Endodermal cell (in vitro differentiated cells): ENCODE results near the gene TSACC. TPM values are rescaled to one million over a fixed set of nuclear protein-coding genes. Genes with fewer than 3 reads are reported as not detected.

Source experiments
- DNase-seq: peaks from one replicate; pipeline ENCODE4 v3.0.0-alpha.2; 2017
- H3K27ac ChIP-seq: 2 replicates; pipeline ENCODE4 v1.5.1; 2013; ENCODE audit warnings: mild to moderate bottlenecking, low read depth, low read length, moderate library complexity
- H3K27me3 ChIP-seq: 2 replicates; pipeline ENCODE4 v1.6.1; 2013; ENCODE audit warnings: mild to moderate bottlenecking, low read length, moderate library complexity; ENCODE audit not compliant: insufficient read depth, control insufficient read depth, poor library complexity, severe bottlenecking
- H3K36me3 ChIP-seq: 2 replicates; pipeline ENCODE4 v1.7.0; 2013; ENCODE audit warnings: mild to moderate bottlenecking, low read length, moderate library complexity; ENCODE audit not compliant: control insufficient read depth, insufficient read depth
- H3K4me1 ChIP-seq: one replicate; pipeline ENCODE4 v1.7.0; 2013; ENCODE audit warnings: low read length; ENCODE audit not compliant: control insufficient read depth, insufficient read depth
- H3K4me3 ChIP-seq: 2 replicates; pipeline ENCODE4 v1.5.1; 2013; ENCODE audit warnings: mild to moderate bottlenecking, low read length, moderate library complexity
- H3K9ac ChIP-seq: 2 replicates; pipeline ENCODE4 v1.6.1; 2013; ENCODE audit warnings: mild to moderate bottlenecking, low read length, moderate library complexity; ENCODE audit not compliant: poor library complexity, severe bottlenecking; ENCODE audit errors: extremely low read depth
- H3K9me3 ChIP-seq: 2 replicates; pipeline ENCODE4 v1.6.1; 2013; ENCODE audit warnings: mild to moderate bottlenecking, low read length, moderate library complexity; ENCODE audit not compliant: control insufficient read depth
- H3K27ac Mint-ChIP-seq: 2 replicates; pipeline ENCODE4 v1.8.0; 2020; ENCODE audit warnings: mixed read lengths
- H3K27me3 Mint-ChIP-seq: 2 replicates; pipeline ENCODE4 v1.8.0; 2021; ENCODE audit warnings: mild to moderate bottlenecking, mixed read lengths; ENCODE audit not compliant: insufficient read depth
- H3K36me3 Mint-ChIP-seq: 2 replicates; pipeline ENCODE4 v1.8.0; 2020; ENCODE audit warnings: low read depth, mixed read lengths
- H3K4me1 Mint-ChIP-seq: 2 replicates; pipeline ENCODE4 v1.8.0; 2020; ENCODE audit warnings: mixed read lengths
- H3K4me3 Mint-ChIP-seq: 2 replicates; pipeline ENCODE4 v1.8.0; 2020; ENCODE audit warnings: mild to moderate bottlenecking, moderate library complexity, mixed read lengths
- H3K9me3 Mint-ChIP-seq: 2 replicates; pipeline ENCODE4 v1.8.0; 2020; ENCODE audit warnings: mild to moderate bottlenecking, mixed read lengths
- CTCF ChIP-seq: fragments of 200-600 bp; sonication (generic); conservative IDR thresholded peaks from 2 replicates; pipeline ENCODE4 v1.5.0; 2021; ENCODE audit warnings: antibody characterized with exemption, mild to moderate bottlenecking
- WGBS, 2 experiments: methylation state at CpG; one replicate each; pipeline versions ENCODE4 v1.1.5 to v1.1.7; 2013; ENCODE audit warnings: missing lambda C conversion rate in 2 of 2, mixed read lengths in 1 of 2; ENCODE audit not compliant: insufficient coverage in 1 of 2, insufficient read length in 1 of 2; 5-methylcytosine and 5-hydroxymethylcytosine counted together
- total RNA-seq, 2 donors: library from RNA; stranded (reverse); fragmentation: NEBNext Ultra II Directional in 1 of 2; extraction: Animal tissue kit (Norgen Biotek cat#: 25700) in 1 of 2; gene quantifications; 2 replicates in 1 of 2; 3 replicates in 1 of 2; pipeline ENCODE4 v1.2.1, GENCODE V29; 2021

Gene TSACC
- total RNA-seq, 2 donors from 2014 or later = 0.62 to 1.6 TPM

GRCh38 chr1:156386949-156387869, 48.9 kb downstream of the TSACC start:
- no peaks in the 10 kb centered on the region for H3K36me3 ChIP-seq
- WGBS, 2 experiments = 90 to 94% methylated on average over 4 to 8 of the region's 8 CpGs
- no peak for DNase-seq
- H3K4me1 ChIP-seq = peaks cover 4% of the 10 kb centered on the region
- peaks cover 21% of the 10 kb centered on the region for H3K4me1 Mint-ChIP-seq
- H3K36me3 Mint-ChIP-seq = no peaks in the 10 kb centered on the region
- H3K9me3 ChIP-seq = no peaks in the 10 kb centered on the region
- peak overlapping the region; percentile 94 for H3K27ac ChIP-seq
- peaks cover 75% of the 10 kb centered on the region for H3K27me3 Mint-ChIP-seq
- H3K9me3 Mint-ChIP-seq = no peaks in the 10 kb centered on the region
- no peak overlapping the region for H3K9ac ChIP-seq
- H3K27ac Mint-ChIP-seq = no peak overlapping the region
- no peak for TF ChIP-seq CTCF
- H3K4me3 Mint-ChIP-seq = peak overlapping the region; percentile 47
- H3K4me3 ChIP-seq = no peak overlapping the region
- H3K27me3 ChIP-seq = peaks cover 64% of the 10 kb centered on the region

GRCh38 chr1:156387870-156388173, 49.5 kb downstream of the TSACC start:
- peaks cover 26% of the 10 kb centered on the region for H3K4me1 Mint-ChIP-seq
- H3K36me3 ChIP-seq = no peaks in the 10 kb centered on the region
- peaks cover 73% of the 10 kb centered on the region for H3K27me3 Mint-ChIP-seq
- peaks cover 7% of the 10 kb centered on the region for H3K4me1 ChIP-seq
- peaks cover 66% of the 10 kb centered on the region for H3K27me3 ChIP-seq
- peak; percentile 63 for DNase-seq
- H3K36me3 Mint-ChIP-seq = no peaks in the 10 kb centered on the region
- TF ChIP-seq CTCF = no peak
- H3K9me3 ChIP-seq = no peaks in the 10 kb centered on the region
- no peak overlapping the region for H3K4me3 ChIP-seq
- H3K9me3 Mint-ChIP-seq = no peaks in the 10 kb centered on the region
- H3K9ac ChIP-seq = no peak overlapping the region
- peak overlapping the region; percentile 47 for H3K4me3 Mint-ChIP-seq
- no peak overlapping the region for H3K27ac Mint-ChIP-seq
- peak overlapping the region; percentile 94 for H3K27ac ChIP-seq
- 79 to 86% methylated on average over 15 of the region's 15 CpGs for WGBS, 2 experiments

GRCh38 chr1:156388174-156389137, 50.1 kb downstream of the TSACC start:
- TF ChIP-seq CTCF = no peak
- Histone ChIP-seq H3K4me3 (no peak overlapping the region), H3K36me3 (no peaks in the 10 kb centered on the region), H3K4me1 (peaks cover 7% of the 10 kb centered on the region), H3K27ac (peak overlapping the region; percentile 94), H3K27me3 (peaks cover 66% of the 10 kb centered on the region), H3K9ac (no peak overlapping the region), H3K9me3 (no peaks in the 10 kb centered on the region)
- WGBS, 2 experiments = 19 to 22% methylated on average over 23 to 73 of the region's 73 CpGs
- H3K27ac Mint-ChIP-seq = no peak overlapping the region
- peak overlapping the region; percentile 47 for H3K4me3 Mint-ChIP-seq
- peak; percentile 89 for DNase-seq
- H3K4me1 Mint-ChIP-seq = peaks cover 26% of the 10 kb centered on the region
- H3K36me3 Mint-ChIP-seq = no peaks in the 10 kb centered on the region
- H3K9me3 Mint-ChIP-seq = no peaks in the 10 kb centered on the region
- peaks cover 76% of the 10 kb centered on the region for H3K27me3 Mint-ChIP-seq
